IMR-90 (cell line): ENCODE measurements around the gene FYCO1. TPM values are rescaled to one million over a fixed set of nuclear protein-coding genes. Genes with fewer than 3 reads are reported as not detected.
A peak's percentile ranks its signal among the peaks of the same experiment; 100 is the strongest.

Experiments
- ATAC-seq: fragments of 200-7000 bp; cut with Tn5 transposase; 2 replicates; pipeline ENCODE4 v1.9.1; 2020; ENCODE audit warnings: low read depth, mild to moderate bottlenecking, moderate library complexity
- BruUV-seq: library from RNA; stranded (reverse); fragments of 400-500 nt; replicated peaks from 2 replicates; lab custom pipeline; 2021; lab: Mats Ljungman, UMichigan
- CTCF ChIA-PET: fragments of 300-600 bp; formaldehyde crosslinking; extraction: SDS; loops from one replicate; lab custom pipeline; 2021; ENCODE audit warnings: antibody characterized with exemption; lab: Yijun Ruan, JAX
- POLR2A ChIA-PET: fragments of 300-600 bp; sonication (Branson Sonifier 250); formaldehyde crosslinking; loops from one replicate; lab custom pipeline; 2022; ENCODE audit warnings: antibody characterized with exemption; ENCODE audit not compliant: unreplicated experiment; lab: Charles Lee
- DNase-seq: peaks from one replicate; pipeline ENCODE4 v3.0.0; 2013
- H2AFZ ChIP-seq: replicated peaks from 2 replicates; pipeline ENCODE3; 2013; ENCODE audit warnings: low read length, mild to moderate bottlenecking; ENCODE audit not compliant: poor library complexity
- H2AK5ac ChIP-seq: 2 replicates; pipeline ENCODE4 v1.6.1; 2013; ENCODE audit warnings: low read depth, low read length, inconsistent platforms
- H2AK9ac ChIP-seq: replicated peaks from 2 replicates; pipeline ENCODE3; 2013; ENCODE audit warnings: mild to moderate bottlenecking, low read depth, low read length, moderate library complexity; ENCODE audit not compliant: poor library complexity
- H2BK120ac ChIP-seq: 2 replicates; pipeline ENCODE4 v1.6.1; 2013; ENCODE audit warnings: low read depth, low read length, inconsistent platforms
- H2BK15ac ChIP-seq: 3 replicates; pipeline ENCODE4 v1.6.1; 2013; ENCODE audit warnings: low read depth, low read length, inconsistent platforms
- H2BK20ac ChIP-seq: 2 replicates; pipeline ENCODE4 v1.6.1; 2013; ENCODE audit warnings: low read depth, mild to moderate bottlenecking, inconsistent platforms, low read length, moderate library complexity
- H2BK5ac ChIP-seq: 2 replicates; pipeline ENCODE4 v1.6.1; 2013; ENCODE audit warnings: mild to moderate bottlenecking, low read depth, low read length, inconsistent platforms; ENCODE audit not compliant: poor library complexity, severe bottlenecking
- H3K14ac ChIP-seq: replicated peaks from 2 replicates; pipeline ENCODE4 v1.6.1; 2013; ENCODE audit warnings: low read depth, low read length, inconsistent platforms
- H3K18ac ChIP-seq: 2 replicates; pipeline ENCODE4 v1.6.1; 2013; ENCODE audit warnings: low read depth, low read length, control low read depth
- H3K23ac ChIP-seq: 2 replicates; pipeline ENCODE4 v1.6.1; 2013; ENCODE audit warnings: low read depth, low read length, inconsistent platforms
- H3K27ac ChIP-seq: 2 replicates; pipeline ENCODE4 v1.5.1; 2013; ENCODE audit warnings: mild to moderate bottlenecking, control low read depth, low read length; ENCODE audit not compliant: insufficient read depth
- H3K27me3 ChIP-seq: 2 replicates; pipeline ENCODE4 v1.6.1; 2013; ENCODE audit warnings: low read length; ENCODE audit not compliant: control insufficient read depth, insufficient read depth
- H3K36me3 ChIP-seq: 2 replicates; pipeline ENCODE4 v1.6.1; 2013; ENCODE audit warnings: low read length, mixed read lengths; ENCODE audit not compliant: control insufficient read depth, insufficient read depth
- H3K4ac ChIP-seq: 2 replicates; pipeline ENCODE4 v1.6.1; 2013; ENCODE audit warnings: low read depth, low read length, inconsistent platforms
- H3K4me1 ChIP-seq: 2 replicates; pipeline ENCODE4 v1.6.1; 2013; ENCODE audit warnings: low read length, mixed read lengths; ENCODE audit not compliant: control insufficient read depth, insufficient read depth
- H3K4me2 ChIP-seq: 2 replicates; pipeline ENCODE4 v1.6.1; 2013; ENCODE audit warnings: low read depth, mild to moderate bottlenecking, control low read depth, low read length, moderate library complexity
- H3K4me3 ChIP-seq: 2 replicates; pipeline ENCODE4 v1.5.1; 2013; ENCODE audit warnings: low read depth, mild to moderate bottlenecking, control low read depth, low read length, moderate library complexity; ENCODE audit not compliant: insufficient read depth
- H3K56ac ChIP-seq: 2 replicates; pipeline ENCODE4 v1.6.1; 2013; ENCODE audit warnings: low read length, inconsistent platforms; ENCODE audit not compliant: insufficient read depth; ENCODE audit errors: extremely low read depth
- H3K79me1 ChIP-seq, 2 experiments: 2 replicates each; pipeline ENCODE4 v1.6.1; 2013; ENCODE audit warnings: low read length in 2 of 2, inconsistent platforms in 1 of 2, low read depth in 1 of 2
- H3K9ac ChIP-seq: 2 replicates; pipeline ENCODE4 v1.6.1; 2013; ENCODE audit warnings: low read depth, low read length, control low read depth
- H3K9me1 ChIP-seq: 2 replicates; pipeline ENCODE4 v1.6.1; 2013; ENCODE audit warnings: low read length, inconsistent platforms; ENCODE audit not compliant: insufficient read depth
- H3K9me3 ChIP-seq: 2 replicates; pipeline ENCODE4 v1.6.1; 2013; ENCODE audit warnings: low read length; ENCODE audit not compliant: control insufficient read depth, insufficient read depth
- H4K20me1 ChIP-seq: 2 replicates; pipeline ENCODE4 v1.6.1; 2013; ENCODE audit warnings: low read length, inconsistent platforms; ENCODE audit not compliant: insufficient read depth
- H4K5ac ChIP-seq: 2 replicates; pipeline ENCODE4 v1.6.1; 2013; ENCODE audit warnings: mild to moderate bottlenecking, low read depth, low read length, control low read depth
- H4K8ac ChIP-seq, 2 experiments: 2 replicates each; pipeline ENCODE4 v1.6.1; 2013; ENCODE audit warnings: low read depth in 2 of 2, low read length in 2 of 2, control low read depth in 1 of 2, inconsistent platforms in 1 of 2
- H4K91ac ChIP-seq: 2 replicates; pipeline ENCODE4 v1.6.1; 2013; ENCODE audit warnings: low read depth, low read length, inconsistent platforms; ENCODE audit not compliant: insufficient read depth
- CHD1 ChIP-seq: IDR thresholded peaks from 2 replicates; pipeline ENCODE4 v1.6.1; 2012; ENCODE audit warnings: low read depth, low read length, improper control_type of control experiment
- MAFK ChIP-seq: IDR thresholded peaks from 2 replicates; pipeline ENCODE4 v1.6.1; 2012; ENCODE audit warnings: low read depth, low read length, improper control_type of control experiment
- MAZ ChIP-seq: IDR thresholded peaks from 2 replicates; pipeline ENCODE4 v1.6.1; 2012; ENCODE audit warnings: low read depth, mild to moderate bottlenecking, low read length, improper control_type of control experiment, moderate library complexity, borderline replicate concordance
- MXI1 ChIP-seq: IDR thresholded peaks from 2 replicates; pipeline ENCODE4 v1.6.1; 2012; ENCODE audit warnings: low read depth, mild to moderate bottlenecking, low read length, moderate library complexity, borderline replicate concordance
- NFE2L2 ChIP-seq: fragments of 150-350 bp; IDR thresholded peaks from 2 replicates; pipeline ENCODE4 v1.6.1; 2016; ENCODE audit warnings: low read depth, mild to moderate bottlenecking, low read length
- POLR2A ChIP-seq: IDR thresholded peaks from 2 replicates; pipeline ENCODE4 v1.6.1; 2012; ENCODE audit warnings: mild to moderate bottlenecking, low read depth, low read length
- RCOR1 ChIP-seq: IDR thresholded peaks from 2 replicates; pipeline ENCODE4 v1.6.1; 2012; ENCODE audit warnings: mild to moderate bottlenecking, low read length, improper control_type of control experiment; ENCODE audit not compliant: insufficient replicate concordance
- RFX5 ChIP-seq: IDR thresholded peaks from 2 replicates; pipeline ENCODE4 v1.8.0; 2012; ENCODE audit warnings: low read depth, mild to moderate bottlenecking, low read length, moderate library complexity
- SMC3 ChIP-seq: fragments of 150-350 bp; IDR thresholded peaks from 2 replicates; pipeline ENCODE4 v1.6.1; 2016; ENCODE audit warnings: low read depth, mild to moderate bottlenecking, antibody characterized with exemption, low read length, moderate library complexity
- USF2 ChIP-seq: fragments of 150-350 bp; IDR thresholded peaks from 2 replicates; pipeline ENCODE4 v1.6.1; 2017; ENCODE audit warnings: mild to moderate bottlenecking, antibody characterized with exemption, low read length, low read depth
- WGBS, 2 experiments: methylation state at CpG; one replicate each; pipeline versions ENCODE4 v1.1.5 to v1.1.7; 2013; ENCODE audit warnings: missing lambda C conversion rate in 2 of 2; ENCODE audit not compliant: insufficient read length in 1 of 2; ENCODE audit errors: extremely low coverage in 2 of 2; 5-methylcytosine and 5-hydroxymethylcytosine counted together
- dilution Hi-C: fragments of 300-500 bp; cut with HindIII; formaldehyde crosslinking; loops from one replicate; pipeline ENCODE4 v1.14.3; 2018; ENCODE audit warnings: low sequenced_read_pairs; ENCODE audit not compliant: unreplicated experiment
- in situ Hi-C: fragments of 300-500 bp; cut with MboI; formaldehyde crosslinking; loops from 3 replicates; pipeline ENCODE4 v1.14.3; 2019; ENCODE audit warnings: low sequenced_read_pairs, inconsistent platforms, mixed read lengths
- intact Hi-C: fragments of 100-400 bp; cut with micrococcal nuclease; formaldehyde crosslinking; loops from 2 replicates; pipeline ENCODE4 v1.10.0; 2022
- polyA plus RNA-seq, 3 experiments: library from polyadenylated mRNA; depleted of rRNA; stranded (reverse); fragments of >200 nt; gene quantifications; 2 replicates each; pipeline ENCODE4 v1.2.3, GENCODE V29; 2012; ENCODE audit warnings: low replicate concordance in 1 of 3
- total RNA-seq: library from RNA; depleted of rRNA; stranded (reverse); fragments of >200 nt; gene quantifications from 2 replicates; pipeline ENCODE4 v1.2.3, GENCODE V29; 2012
- TF ChIP-seq, protein P1 (sequence below): conservative IDR thresholded peaks from 2 replicates; pipeline ENCODE4 v1.5.1; 2012; ENCODE audit warnings: mild to moderate bottlenecking, low read depth, low read length, improper control_type of control experiment
- TF ChIP-seq, protein P2 (sequence below): fragments of 150-350 bp; IDR thresholded peaks from 2 replicates; pipeline ENCODE4 v1.6.1; 2016; ENCODE audit warnings: low read depth, mild to moderate bottlenecking, low read length, moderate library complexity, borderline replicate concordance

FYCO1 gene
- total and polyA plus RNA-seq, 2 of the 4 experiments (the other 2 are of a cell fraction): 13.7 to 20.1 TPM

DNA sequence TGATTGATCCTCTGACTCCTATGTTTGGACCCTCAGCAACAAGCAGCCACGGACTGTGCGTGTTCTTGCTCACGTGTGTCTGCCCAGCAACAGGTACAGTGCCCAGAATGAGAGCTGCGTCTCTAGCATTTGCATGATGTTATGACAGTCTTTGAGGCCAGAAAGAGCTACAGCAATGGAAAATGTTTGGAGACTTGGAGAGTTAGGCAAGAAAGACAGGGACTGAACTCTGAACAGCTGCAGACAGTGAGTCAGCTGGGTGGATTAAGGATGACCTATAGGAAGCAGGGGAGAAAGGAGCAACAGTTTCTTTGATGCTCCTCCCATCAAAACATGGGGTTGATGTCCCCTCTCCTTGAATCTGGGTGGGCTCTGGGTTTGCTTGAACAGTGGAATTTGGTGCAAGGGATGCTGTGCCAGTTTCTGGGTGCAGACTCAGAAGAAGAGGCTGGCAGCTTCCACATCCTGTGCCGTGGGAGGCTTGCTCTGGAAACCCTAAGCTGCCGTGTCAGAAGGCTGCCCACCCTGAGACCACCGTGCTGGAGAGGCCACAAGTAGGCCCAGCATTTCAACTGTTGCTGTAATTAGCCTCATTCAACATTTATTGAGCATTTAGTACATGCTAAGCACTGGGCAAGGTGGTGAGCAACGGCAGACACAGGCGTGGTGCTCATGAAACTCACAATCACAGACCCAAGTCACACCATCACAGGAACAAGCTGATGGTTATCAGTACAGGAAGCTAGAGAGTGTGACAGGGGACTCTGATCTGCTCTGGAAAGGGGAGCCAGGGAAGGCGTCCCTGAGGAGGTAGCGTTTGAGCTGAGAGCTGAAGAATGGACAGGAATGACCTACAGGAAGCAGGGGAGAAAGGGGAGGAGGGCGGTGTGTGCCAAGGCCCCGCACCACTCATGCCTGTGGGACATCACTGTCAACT, 87.6 kb downstream of the FYCO1 start:
- intact Hi-C loops: no loop called here
- TF ChIP-seq, protein P1, sequence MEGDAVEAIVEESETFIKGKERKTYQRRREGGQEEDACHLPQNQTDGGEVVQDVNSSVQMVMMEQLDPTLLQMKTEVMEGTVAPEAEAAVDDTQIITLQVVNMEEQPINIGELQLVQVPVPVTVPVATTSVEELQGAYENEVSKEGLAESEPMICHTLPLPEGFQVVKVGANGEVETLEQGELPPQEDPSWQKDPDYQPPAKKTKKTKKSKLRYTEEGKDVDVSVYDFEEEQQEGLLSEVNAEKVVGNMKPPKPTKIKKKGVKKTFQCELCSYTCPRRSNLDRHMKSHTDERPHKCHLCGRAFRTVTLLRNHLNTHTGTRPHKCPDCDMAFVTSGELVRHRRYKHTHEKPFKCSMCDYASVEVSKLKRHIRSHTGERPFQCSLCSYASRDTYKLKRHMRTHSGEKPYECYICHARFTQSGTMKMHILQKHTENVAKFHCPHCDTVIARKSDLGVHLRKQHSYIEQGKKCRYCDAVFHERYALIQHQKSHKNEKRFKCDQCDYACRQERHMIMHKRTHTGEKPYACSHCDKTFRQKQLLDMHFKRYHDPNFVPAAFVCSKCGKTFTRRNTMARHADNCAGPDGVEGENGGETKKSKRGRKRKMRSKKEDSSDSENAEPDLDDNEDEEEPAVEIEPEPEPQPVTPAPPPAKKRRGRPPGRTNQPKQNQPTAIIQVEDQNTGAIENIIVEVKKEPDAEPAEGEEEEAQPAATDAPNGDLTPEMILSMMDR: no peak
- TF ChIP-seq SMC3 (no peak), MXI1 (no peak), RFX5 (no peak), MAZ (no peak), NFE2L2 (peak; percentile 18; the same call in 1 of the 2 replicates), USF2 (no peak), CHD1 (no peak), POLR2A (no peak), MAFK (no peak), RCOR1 (no peak)
- TF ChIP-seq, protein P2, sequence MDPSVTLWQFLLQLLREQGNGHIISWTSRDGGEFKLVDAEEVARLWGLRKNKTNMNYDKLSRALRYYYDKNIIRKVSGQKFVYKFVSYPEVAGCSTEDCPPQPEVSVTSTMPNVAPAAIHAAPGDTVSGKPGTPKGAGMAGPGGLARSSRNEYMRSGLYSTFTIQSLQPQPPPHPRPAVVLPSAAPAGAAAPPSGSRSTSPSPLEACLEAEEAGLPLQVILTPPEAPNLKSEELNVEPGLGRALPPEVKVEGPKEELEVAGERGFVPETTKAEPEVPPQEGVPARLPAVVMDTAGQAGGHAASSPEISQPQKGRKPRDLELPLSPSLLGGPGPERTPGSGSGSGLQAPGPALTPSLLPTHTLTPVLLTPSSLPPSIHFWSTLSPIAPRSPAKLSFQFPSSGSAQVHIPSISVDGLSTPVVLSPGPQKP: no peak

More for the DNA sequence above, 87.6 kb downstream of the FYCO1 start:
- H2AFZ ChIP-seq: peak overlapping the region; percentile 44
- dilution Hi-C loops (no loop called here), in situ Hi-C loops (no loop called here)
- peak overlapping the region; percentile 21; the same call in 1 of the 2 replicates for H3K4me2 ChIP-seq
- H2AK5ac ChIP-seq: peak overlapping the region; percentile 65; the same call in 1 of the 2 replicates
- ChIA-PET POLR2A (no interaction called here), CTCF (interaction anchor here (0.7 to 1.2 kb wide), 3 partner anchors 22 to 147 kb away, joined by 3 read pairs; no protein-coding TSS in a partner anchor)
- H3K4me1 ChIP-seq: peaks cover 19% of the 10 kb centered on the region
- H3K79me1 ChIP-seq: no peaks in the 10 kb centered on the region
- no TSS peak for BruUV-seq
- H3K14ac ChIP-seq: peak overlapping the region; percentile 60; the same call in 1 of the 2 replicates
- H4K5ac ChIP-seq: no peak overlapping the region
- H3K9me1 ChIP-seq: peaks cover 12% of the 10 kb centered on the region; the same call in 1 of the 2 replicates
- H3K9me3 ChIP-seq: no peaks in the 10 kb centered on the region
- H2AK9ac ChIP-seq: peak overlapping the region; percentile 15
- H2BK120ac ChIP-seq: peak overlapping the region; percentile 32; the same call in 1 of the 2 replicates
- peak overlapping the region; percentile 65; the same call in 1 of the 2 replicates for H2BK20ac ChIP-seq
- peak overlapping the region; percentile 35 for H2BK5ac ChIP-seq
- no peak overlapping the region for H4K91ac ChIP-seq
- no peaks in the 10 kb centered on the region for H3K27me3 ChIP-seq
- no peak overlapping the region for H3K9ac ChIP-seq
- H4K20me1 ChIP-seq: no peaks in the 10 kb centered on the region
- no peak overlapping the region; the same call in 1 of the 2 replicates for H3K23ac ChIP-seq
- 80% methylated on average over 2 of the region's 13 CpGs; no CpG with 5 or more reads in 1 of the 2 experiments for WGBS, 2 experiments
- no peak overlapping the region for H3K4me3 ChIP-seq
- peak overlapping the region in 1 of 2 experiments; percentile 6; a peak in 1 of 4 replicates for H4K8ac ChIP-seq
- no peaks in the 10 kb centered on the region for H3K36me3 ChIP-seq
- peak overlapping the region; percentile 10 for H3K18ac ChIP-seq
- DNase-seq: peak; percentile 83
- no peak overlapping the region for H3K56ac ChIP-seq
- H3K4ac ChIP-seq: peak overlapping the region; percentile 58
- H3K27ac ChIP-seq: no peak overlapping the region
- peak overlapping the region; percentile 35; the same call in 1 of the 3 replicates for H2BK15ac ChIP-seq
- peak; percentile 92 for ATAC-seq
